DND-41 (cell line): ENCODE data around the gene SCMH1.
"Not testable (repeated sequence)": the region's sequence is repeated elsewhere in the genome, so short reads cannot be mapped to it uniquely, and the experiment has no call there.

Source experiments
- ATAC-seq: fragments of 200-7000 bp; cut with Tn5 transposase; 3 replicates; pipeline ENCODE4 v1.9.1; 2021; ENCODE audit warnings: low read depth; ENCODE audit not compliant: insufficient read depth
- DNase-seq: peaks from one replicate; pipeline ENCODE4 v3.0.0-alpha.2; 2020
- H2AFZ ChIP-seq: 2 replicates; pipeline ENCODE4 v1.6.0; 2012; ENCODE audit warnings: low read depth, low read length
- H3K27ac ChIP-seq: 2 replicates; pipeline ENCODE4 v1.5.1; 2012; ENCODE audit warnings: low read length, inconsistent platforms
- H3K27me3 ChIP-seq: fragments of 200-600 bp; sonication (generic); 2 replicates; pipeline ENCODE4 v1.6.0; 2012; ENCODE audit warnings: low read length, mild to moderate bottlenecking, inconsistent platforms; ENCODE audit not compliant: insufficient read depth, poor library complexity
- H3K36me3 ChIP-seq: 2 replicates; pipeline ENCODE4 v1.5.1; 2012; ENCODE audit warnings: low read length, inconsistent platforms; ENCODE audit not compliant: insufficient read depth
- H3K4me1 ChIP-seq: 2 replicates; pipeline ENCODE4 v1.5.1; 2012; ENCODE audit warnings: mild to moderate bottlenecking, low read length; ENCODE audit not compliant: insufficient read depth
- H3K4me2 ChIP-seq: 2 replicates; pipeline ENCODE4 v1.6.0; 2012; ENCODE audit warnings: mild to moderate bottlenecking, moderate library complexity, low read length, inconsistent platforms; ENCODE audit not compliant: insufficient read depth
- H3K4me3 ChIP-seq, 2 experiments: fragments of 200-600 bp in 1 of 2; shearing (Covaris generic) in 1 of 2; 2 replicates each; pipeline ENCODE4 v1.5.1; 2012 to 2016; ENCODE audit warnings: inconsistent platforms in 2 of 2, low read length in 2 of 2, mild to moderate bottlenecking in 2 of 2, low read depth in 1 of 2, moderate library complexity in 1 of 2
- H3K79me2 ChIP-seq: 2 replicates; pipeline ENCODE4 v1.6.0; 2012; ENCODE audit warnings: low read length, inconsistent platforms; ENCODE audit not compliant: insufficient read depth
- H3K9ac ChIP-seq: 2 replicates; pipeline ENCODE4 v1.6.0; 2012; ENCODE audit warnings: low read depth, mild to moderate bottlenecking, inconsistent platforms, low read length, moderate library complexity
- H3K9me3 ChIP-seq: 2 replicates; pipeline ENCODE4 v1.5.1; 2012; ENCODE audit warnings: low read length, moderate library complexity, mild to moderate bottlenecking, inconsistent platforms; ENCODE audit not compliant: insufficient read depth, severe bottlenecking
- H4K20me1 ChIP-seq: 2 replicates; pipeline ENCODE4 v1.6.0; 2012; ENCODE audit warnings: low read length; ENCODE audit not compliant: insufficient read depth
- CTCF ChIP-seq: IDR thresholded peaks from 2 replicates; pipeline ENCODE4 v1.5.1; 2012; ENCODE audit warnings: borderline replicate concordance, low read length, moderate library complexity, mild to moderate bottlenecking; ENCODE audit not compliant: poor library complexity, severe bottlenecking; ENCODE audit errors: extremely low read depth
- EZH2 ChIP-seq: IDR thresholded peaks from 3 replicates; pipeline ENCODE4 v1.6.1; 2012; ENCODE audit warnings: borderline replicate concordance, low read depth, mild to moderate bottlenecking, moderate library complexity, low read length, inconsistent platforms; ENCODE audit not compliant: severe bottlenecking

Gene SCMH1

GRCh38 chr1:41235893-41236292, 6.2 kb downstream of the SCMH1 start:
- Histone ChIP-seq H3K27ac (no peak overlapping the region), H3K27me3 (no peaks in the 10 kb centered on the region), H3K4me2 (no peak overlapping the region), H3K36me3 (no peaks in the 10 kb centered on the region), H3K9me3 (no peaks in the 10 kb centered on the region), H3K4me1 (peaks cover 19% of the 10 kb centered on the region), H2AFZ (no peak overlapping the region), H3K4me3 (no peak overlapping the region), H3K9ac (no peak overlapping the region), H3K79me2 (peaks cover 64% of the 10 kb centered on the region), H4K20me1 (peaks cover 8% of the 10 kb centered on the region; the same call in 1 of the 2 replicates)
- DNase-seq = no peak
- ATAC-seq = no peak
- TF ChIP-seq CTCF (no peak), EZH2 (no peak)

GRCh38 chr1:41233708-41234107, 8.4 kb downstream of the SCMH1 start:
- Histone ChIP-seq H3K36me3 (no peaks in the 10 kb centered on the region), H2AFZ (no peak overlapping the region), H3K27ac (no peak overlapping the region), H3K9ac (no peak overlapping the region), H3K79me2 (peaks cover 66% of the 10 kb centered on the region), H3K27me3 (no peaks in the 10 kb centered on the region), H3K4me3 (no peak overlapping the region), H3K9me3 (no peaks in the 10 kb centered on the region), H4K20me1 (peaks cover 8% of the 10 kb centered on the region; the same call in 1 of the 2 replicates), H3K4me2 (no peak overlapping the region), H3K4me1 (no peaks in the 10 kb centered on the region; the same call in 1 of the 2 replicates)
- DNase-seq (no peak), ATAC-seq (no peak)
- no peak for TF ChIP-seq CTCF
- TF ChIP-seq EZH2 = no peak

- H2AFZ ChIP-seq = no peak overlapping the region
- H3K4me2 ChIP-seq = no peak overlapping the region
- H3K36me3 ChIP-seq = no peaks in the 10 kb centered on the region
- H3K4me3 ChIP-seq = no peak overlapping the region
- DNase-seq (no peak), ATAC-seq (no peak)
- H3K4me1 ChIP-seq = no peaks in the 10 kb centered on the region
- H3K79me2 ChIP-seq = peaks cover 61% of the 10 kb centered on the region
- TF ChIP-seq EZH2 (no peak), CTCF (no peak)
- H3K9ac ChIP-seq = no peak overlapping the region
- no peaks in the 10 kb centered on the region for H3K9me3 ChIP-seq
- peaks cover 8% of the 10 kb centered on the region; the same call in 1 of the 2 replicates for H4K20me1 ChIP-seq
- H3K27me3 ChIP-seq = no peaks in the 10 kb centered on the region
- H3K27ac ChIP-seq = no peak overlapping the region
These were observed 9.8 kb downstream of the SCMH1 start for GRCh38 chr1:41232305-41232704.

- H3K4me1 ChIP-seq = no peaks in the 10 kb centered on the region
- H3K4me3 ChIP-seq = no peak overlapping the region
- no peak overlapping the region for H3K4me2 ChIP-seq
- no peak for DNase-seq
- no peaks in the 10 kb centered on the region for H3K27me3 ChIP-seq
- H2AFZ ChIP-seq = no peak overlapping the region
- peaks cover 55% of the 10 kb centered on the region for H3K79me2 ChIP-seq
- TF ChIP-seq CTCF (no peak), EZH2 (no peak)
- H3K9ac ChIP-seq = no peak overlapping the region
- ATAC-seq = no peak
- H3K27ac ChIP-seq = no peak overlapping the region
- H3K36me3 ChIP-seq = no peaks in the 10 kb centered on the region
- H4K20me1 ChIP-seq = peaks cover 5% of the 10 kb centered on the region; the same call in 1 of the 2 replicates
- no peaks in the 10 kb centered on the region for H3K9me3 ChIP-seq
These were observed 11.4 kb downstream of the SCMH1 start for GRCh38 chr1:41230656-41231055.

- not testable (repeated sequence) for H3K27ac ChIP-seq, H3K9me3 ChIP-seq, H3K36me3 ChIP-seq, H4K20me1 ChIP-seq, H3K27me3 ChIP-seq, H3K4me2 ChIP-seq, H2AFZ ChIP-seq, DNase-seq, ATAC-seq, H3K4me1 ChIP-seq, H3K9ac ChIP-seq, H3K4me3 ChIP-seq
- H3K79me2 ChIP-seq = peaks cover 54% of the 10 kb centered on the region
These were observed 12.9 kb downstream of the SCMH1 start for GRCh38 chr1:41229219-41229618.
